Upper lobe of right lung (tissue), 1 donor: ENCODE measurements around the gene SLC24A4. TPM values are rescaled to one million over a fixed set of nuclear protein-coding genes. Genes with fewer than 3 reads are reported as not detected.

Experiments
- ATAC-seq: fragments of 200-7000 bp; cut with Tn5 transposase; one replicate; pipeline ENCODE4 v1.9.1; 2020; ENCODE audit warnings: mild to moderate bottlenecking, moderate library complexity
- DNase-seq: peaks from one replicate; pipeline ENCODE4 v3.0.0-alpha.2; 2020
- H3K27ac ChIP-seq: fragments of 200-600 bp; one replicate; pipeline ENCODE4 v1.8.0; 2022
- H3K27me3 ChIP-seq: fragments of 200-600 bp; one replicate; pipeline ENCODE4 v1.8.0; 2022; ENCODE audit warnings: mild to moderate bottlenecking
- H3K36me3 ChIP-seq: fragments of 200-600 bp; one replicate; pipeline ENCODE4 v1.8.0; 2022
- H3K4me1 ChIP-seq: fragments of 200-600 bp; one replicate; pipeline ENCODE4 v1.8.0; 2022
- H3K4me3 ChIP-seq: fragments of 200-600 bp; one replicate; pipeline ENCODE4 v1.8.0; 2022; ENCODE audit warnings: mild to moderate bottlenecking
- H3K9me3 ChIP-seq: fragments of 200-600 bp; one replicate; pipeline ENCODE4 v1.8.0; 2022
- CTCF ChIP-seq: fragments of 200-600 bp; IDR thresholded peaks from one replicate; pipeline ENCODE4 v1.8.0; 2022; ENCODE audit warnings: antibody characterized with exemption
- intact Hi-C: fragments of 100-400 bp; cut with DNase I; formaldehyde crosslinking; loops from one replicate; pipeline ENCODE4 v1.11.0; 2022
- total RNA-seq: library from RNA; stranded (reverse); fragmentation: NEBNext Ultra II Directional; extraction: Animal tissue kit (Norgen Biotek cat#: 25700); gene quantifications from one replicate; pipeline ENCODE4 v1.2.1, GENCODE V29; 2021
- donor health status: DM: no; HTN: yes; CAD: no; lungs with severe emphysema.

Gene SLC24A4
- total RNA-seq, 1 donor from 2014 or later: 1.6 TPM

GRCh38 chr14:92431199-92431725 is 108.3 kb downstream of the SLC24A4 start:
- no peaks in the 10 kb centered on the region for H3K36me3 ChIP-seq
- ATAC-seq (no peak), DNase-seq (no peak)
- H3K27me3 ChIP-seq: no peaks in the 10 kb centered on the region
- no peaks in the 10 kb centered on the region for H3K4me1 ChIP-seq
- H3K9me3 ChIP-seq: no peaks in the 10 kb centered on the region
- no peak overlapping the region for H3K27ac ChIP-seq
- intact Hi-C loops: no loop called here
- TF ChIP-seq CTCF: no peak
- H3K4me3 ChIP-seq: no peak overlapping the region

GRCh38 chr14:92433407-92433806 is 110.4 kb downstream of the SLC24A4 start:
- no peak for TF ChIP-seq CTCF
- ATAC-seq: no peak

GRCh38 chr14:92435154-92435553 is 112.2 kb downstream of the SLC24A4 start:
- ATAC-seq: no peak
- no peak for TF ChIP-seq CTCF
- no peak for DNase-seq
- Histone ChIP-seq H3K4me1 (no peaks in the 10 kb centered on the region), H3K36me3 (no peaks in the 10 kb centered on the region), H3K4me3 (no peak overlapping the region), H3K9me3 (no peaks in the 10 kb centered on the region), H3K27me3 (no peaks in the 10 kb centered on the region), H3K27ac (no peak overlapping the region)
- intact Hi-C loops: no loop called here

More at GRCh38 chr14:92433407-92433806, 110.4 kb downstream of the SLC24A4 start:
- intact Hi-C loops: no loop called here
- no peaks in the 10 kb centered on the region for H3K27me3 ChIP-seq
- no peaks in the 10 kb centered on the region for H3K9me3 ChIP-seq
- no peak overlapping the region for H3K4me3 ChIP-seq
- H3K4me1 ChIP-seq: no peaks in the 10 kb centered on the region
- no peaks in the 10 kb centered on the region for H3K36me3 ChIP-seq
- H3K27ac ChIP-seq: no peak overlapping the region
- no peak for DNase-seq

- no peak for ATAC-seq
- no peaks in the 10 kb centered on the region for H3K9me3 ChIP-seq
- H3K27me3 ChIP-seq: no peaks in the 10 kb centered on the region
- no peak overlapping the region for H3K4me3 ChIP-seq
- no peak for TF ChIP-seq CTCF
- DNase-seq: no peak
- no peak overlapping the region for H3K27ac ChIP-seq
- no peaks in the 10 kb centered on the region for H3K36me3 ChIP-seq
- intact Hi-C loops: no loop called here
- no peaks in the 10 kb centered on the region for H3K4me1 ChIP-seq
Observed at GRCh38 chr14:92436115-92436776, 113.3 kb downstream of the SLC24A4 start.

- no peaks in the 10 kb centered on the region for H3K9me3 ChIP-seq
- intact Hi-C loops: no loop called here
- no peak for TF ChIP-seq CTCF
- no peak for DNase-seq
- H3K4me1 ChIP-seq: no peaks in the 10 kb centered on the region
- no peak overlapping the region for H3K4me3 ChIP-seq
- H3K27ac ChIP-seq: no peak overlapping the region
- no peaks in the 10 kb centered on the region for H3K27me3 ChIP-seq
- no peaks in the 10 kb centered on the region for H3K36me3 ChIP-seq
- no peak for ATAC-seq
Observed at GRCh38 chr14:92437309-92437708, 114.3 kb downstream of the SLC24A4 start.
